H1 (cell line): ENCODE measurements around the gene CAP2. TPM values are rescaled to one million over a fixed set of nuclear protein-coding genes. Genes with fewer than 3 reads are reported as not detected.

Source experiments
- CTCF ChIA-PET: fragments of 300-600 bp; sonication (Branson Sonifier 250); formaldehyde crosslinking; loops from one replicate; lab custom pipeline; 2021; ENCODE audit not compliant: partially characterized antibody; lab: Charles Lee
- POLR2A ChIA-PET: fragments of 300-600 bp; sonication (Branson Sonifier 250); formaldehyde crosslinking; loops from one replicate; lab custom pipeline; 2021; ENCODE audit warnings: inconsistent platforms; ENCODE audit not compliant: partially characterized antibody; lab: Charles Lee
- DNase-seq, 2 experiments: peaks; one replicate each; pipeline versions ENCODE4 v3.0.0 to v3.0.0-alpha.2; 2010 to 2022; ENCODE audit warnings: low spot score in 2 of 2, low read depth in 1 of 2, mixed read lengths in 1 of 2
- FAIRE-seq: peaks from 2 replicates; lab custom pipeline; 2011; peaks lifted over from hg19 to GRCh38; lab: Jason Lieb, UNC
- H2AFZ ChIP-seq: 2 replicates; pipeline ENCODE4 v1.8.1; 2012; ENCODE audit warnings: low read length, inconsistent platforms
- H2AK5ac ChIP-seq: 2 replicates; pipeline ENCODE4 v1.6.1; 2013; ENCODE audit warnings: low read depth, low read length
- H2BK120ac ChIP-seq: replicated peaks from 2 replicates; pipeline ENCODE3; 2013; ENCODE audit warnings: low read depth, low read length, inconsistent platforms
- H2BK12ac ChIP-seq: 2 replicates; pipeline ENCODE4 v1.6.1; 2013; ENCODE audit warnings: low read depth, low read length
- H2BK15ac ChIP-seq: 2 replicates; pipeline ENCODE4 v1.6.1; 2013; ENCODE audit warnings: low read length
- H2BK20ac ChIP-seq: 2 replicates; pipeline ENCODE4 v1.6.1; 2013; ENCODE audit warnings: low read length
- H2BK5ac ChIP-seq: 2 replicates; pipeline ENCODE4 v1.6.1; 2013; ENCODE audit warnings: low read depth, low read length
- H3K14ac ChIP-seq: 2 replicates; pipeline ENCODE4 v1.6.1; 2013; ENCODE audit warnings: inconsistent platforms; ENCODE audit not compliant: insufficient read length
- H3K18ac ChIP-seq: 2 replicates; pipeline ENCODE4 v1.6.1; 2013; ENCODE audit warnings: low read length; ENCODE audit errors: extremely low read depth
- H3K23ac ChIP-seq: 2 replicates; pipeline ENCODE4 v1.6.1; 2013; ENCODE audit warnings: inconsistent platforms; ENCODE audit not compliant: insufficient read length
- H3K23me2 ChIP-seq: 2 replicates; pipeline ENCODE4 v1.6.1; 2013; ENCODE audit warnings: low read depth, low read length
- H3K27ac ChIP-seq: 2 replicates; pipeline ENCODE4 v1.6.1; 2011; ENCODE audit warnings: low read depth, low read length, inconsistent platforms
- H3K27me3 ChIP-seq, 4 experiments: replicated peaks in 1 of 4; 1 replicate in 1 of 4; 2 replicates in 3 of 4; pipeline versions ENCODE4 v1.6.1 to v1.8.1; 2011 to 2013; ENCODE audit warnings: low read length in 3 of 4, mild to moderate bottlenecking in 3 of 4, inconsistent platforms in 2 of 4, mixed read lengths in 2 of 4, moderate library complexity in 1 of 4; ENCODE audit not compliant: control insufficient read depth in 3 of 4, insufficient read depth in 3 of 4; ENCODE audit errors: extremely low read depth in 1 of 4
- H3K36me3 ChIP-seq, 4 experiments: 2 replicates each; pipeline versions ENCODE4 v1.6.1 to v1.8.1; 2011 to 2013; ENCODE audit warnings: mild to moderate bottlenecking in 4 of 4, low read length in 3 of 4, moderate library complexity in 2 of 4, control low read depth in 1 of 4, inconsistent platforms in 1 of 4; ENCODE audit not compliant: insufficient read depth in 4 of 4, control insufficient read depth in 2 of 4
- H3K4ac ChIP-seq: replicated peaks from 2 replicates; pipeline ENCODE3; 2013; ENCODE audit warnings: low read length, low read depth, mixed read lengths, inconsistent platforms; ENCODE audit not compliant: insufficient read length
- H3K4me1 ChIP-seq, 4 experiments: replicated peaks in 1 of 4; 1 replicate in 1 of 4; 2 replicates in 3 of 4; pipeline versions ENCODE4 v1.6.1 to v1.8.1; 2011 to 2013; ENCODE audit warnings: low read length in 3 of 4, inconsistent platforms in 2 of 4, mixed read lengths in 1 of 4; ENCODE audit not compliant: insufficient read depth in 4 of 4, control insufficient read depth in 3 of 4
- H3K4me2 ChIP-seq, 2 experiments: 2 replicates each; pipeline versions ENCODE4 v1.6.1 to v1.8.1; 2011 to 2013; ENCODE audit warnings: low read depth in 2 of 2, low read length in 2 of 2, control low read depth in 1 of 2, inconsistent platforms in 1 of 2, mild to moderate bottlenecking in 1 of 2; ENCODE audit not compliant: insufficient read depth in 1 of 2
- H3K4me3 ChIP-seq, 4 experiments: fragments of 200-600, 300-600 bp in 1 of 4; sonication (generic), shearing (Covaris generic), sonication (Bioruptor Twin) in 1 of 4; 2 replicates each; pipeline versions ENCODE4 v1.5.1 to v1.8.1; 2011 to 2016; ENCODE audit warnings: low read length in 4 of 4, low read depth in 3 of 4, control low read depth in 2 of 4, inconsistent platforms in 2 of 4, mild to moderate bottlenecking in 2 of 4, mixed read lengths in 1 of 4, moderate library complexity in 1 of 4; ENCODE audit not compliant: insufficient read depth in 2 of 4; ENCODE audit errors: extremely low read depth in 1 of 4
- H3K56ac ChIP-seq: replicated peaks from 2 replicates; pipeline ENCODE3; 2013; ENCODE audit warnings: low read depth, mild to moderate bottlenecking, mixed read lengths, low read length, inconsistent platforms; ENCODE audit not compliant: insufficient read length
- H3K79me1 ChIP-seq: 2 replicates; pipeline ENCODE4 v1.6.1; 2013; ENCODE audit warnings: low read depth, low read length, control low read depth
- H3K79me2 ChIP-seq, 2 experiments: 2 replicates each; pipeline versions ENCODE4 v1.6.1 to v1.8.1; 2012 to 2013; ENCODE audit warnings: low read length in 2 of 2, mild to moderate bottlenecking in 2 of 2, inconsistent platforms in 1 of 2; ENCODE audit not compliant: insufficient read depth in 2 of 2, control insufficient read depth in 1 of 2
- H3K9ac ChIP-seq, 4 experiments: replicated peaks in 1 of 4; 1 replicate in 1 of 4; 2 replicates in 3 of 4; pipeline versions ENCODE4 v1.6.1 to v1.8.1; 2011 to 2013; ENCODE audit warnings: low read depth in 3 of 4, low read length in 3 of 4, control low read depth in 2 of 4, mild to moderate bottlenecking in 2 of 4, moderate library complexity in 2 of 4, inconsistent platforms in 1 of 4; ENCODE audit errors: extremely low read depth in 1 of 4
- H3K9me3 ChIP-seq, 2 experiments: 2 replicates each; pipeline versions ENCODE4 v1.6.1 to v1.8.1; 2012 to 2013; ENCODE audit warnings: mild to moderate bottlenecking in 2 of 2, moderate library complexity in 2 of 2, control low read depth in 1 of 2, inconsistent platforms in 1 of 2, low read depth in 1 of 2, low read length in 1 of 2, mixed read lengths in 1 of 2; ENCODE audit not compliant: insufficient read depth in 2 of 2
- H4K20me1 ChIP-seq, 2 experiments: replicated peaks in 1 of 2; 2 replicates each; pipeline versions ENCODE3 to v1.8.1; 2011 to 2013; ENCODE audit warnings: inconsistent platforms in 2 of 2, low read length in 2 of 2, mild to moderate bottlenecking in 1 of 2; ENCODE audit not compliant: insufficient read depth in 2 of 2, control insufficient read depth in 1 of 2
- H4K5ac ChIP-seq: 2 replicates; pipeline ENCODE4 v1.6.1; 2013; ENCODE audit warnings: low read length, low read depth, mixed read lengths, inconsistent platforms; ENCODE audit not compliant: insufficient read length
- H4K8ac ChIP-seq: 2 replicates; pipeline ENCODE4 v1.8.0; 2013; ENCODE audit warnings: mild to moderate bottlenecking, moderate library complexity, low read length, inconsistent platforms; ENCODE audit not compliant: insufficient read depth; ENCODE audit errors: extremely low read depth
- H4K91ac ChIP-seq: replicated peaks from 2 replicates; pipeline ENCODE3; 2013; ENCODE audit warnings: low read length, mixed read lengths, inconsistent platforms; ENCODE audit not compliant: insufficient read length
- BACH1 ChIP-seq: IDR thresholded peaks from 2 replicates; pipeline ENCODE4 v1.6.1; 2012; ENCODE audit warnings: low read length, improper control_type of control experiment
- KDM4A ChIP-seq: IDR thresholded peaks from one replicate; pipeline ENCODE4 v1.7.1; 2012; ENCODE audit warnings: low read depth, mild to moderate bottlenecking, moderate library complexity, low read length, inconsistent platforms; ENCODE audit not compliant: severe bottlenecking
- SUZ12 ChIP-seq: fragments of 200-600 bp; sonication (generic); IDR thresholded peaks from 2 replicates; pipeline ENCODE4 v1.6.1; 2012; ENCODE audit warnings: mild to moderate bottlenecking, inconsistent platforms, low read length, moderate library complexity, mixed read lengths
- WGBS, 2 experiments: shearing (Covaris generic) in 1 of 2; methylation state at CpG; one replicate each; pipeline versions ENCODE4 v1.1.6 to v1.1.7; 2013 to 2015; ENCODE audit warnings: low lambda C conversion rate in 2 of 2, mixed read lengths in 2 of 2, inconsistent platforms in 1 of 2, low coverage in 1 of 2, missing lambda C conversion rate in 1 of 2; ENCODE audit not compliant: insufficient replicate concordance in 2 of 2, insufficient coverage in 1 of 2, insufficient read length in 1 of 2; ENCODE audit errors: extremely low coverage in 1 of 2, missing lambda C conversion rate in 1 of 2; 5-methylcytosine and 5-hydroxymethylcytosine counted together
- polyA plus RNA-seq, 7 experiments: library from polyadenylated mRNA; depleted of rRNA in 3 of 7; stranded (reverse) in 5 of 7; unstranded in 2 of 7; fragments of >200 nt in 5 of 7; fragments of 200-250 nt in 2 of 7; gene quantifications; 1 replicate in 5 of 7; 2 replicates in 1 of 7; 4 replicates in 1 of 7; pipeline versions ENCODE4 v1.2.1 to v1.2.3, GENCODE V29; 2011 to 2013; ENCODE audit warnings: missing spikeins in 2 of 7, mixed read lengths in 2 of 7
- total RNA-seq: library from RNA; stranded (reverse); fragmentation: NEBNext Ultra II Directional; extraction: Animal tissue kit (Norgen Biotek cat#: 25700); gene quantifications from 2 replicates; pipeline ENCODE4 v1.2.1, GENCODE V29; 2021

CAP2 gene
- total and polyA plus RNA-seq, 2 of the 8 experiments (the other 6 are each of a cell fraction or from before 2014, with no cell fraction given): 7.2 to 10.0 TPM

DNA sequence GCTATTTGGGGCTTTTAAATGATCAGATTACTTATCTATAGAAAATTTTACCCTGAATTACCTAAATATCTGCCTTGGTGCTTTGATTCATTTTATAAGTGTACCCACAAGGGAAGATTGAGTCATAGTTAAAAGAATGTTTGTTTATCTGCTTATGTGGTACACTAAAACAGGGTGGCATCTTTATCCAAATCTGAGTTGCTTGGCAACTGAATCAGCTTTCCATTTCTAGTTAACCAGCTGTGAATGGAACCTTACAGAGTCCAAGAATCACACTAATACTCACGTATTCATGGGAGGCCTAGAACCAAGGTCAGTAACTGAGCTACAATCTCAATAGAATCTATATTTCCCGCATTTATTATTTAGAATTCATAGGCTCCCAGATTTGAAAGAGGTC lies 44.0 kb upstream of the CAP2 start:
- CTCF ChIA-PET: no interaction called here
- FAIRE-seq: no peak

More for the DNA sequence above, 44.0 kb upstream of the CAP2 start:
- H3K27me3 ChIP-seq: no peaks in the 10 kb centered on the region
- POLR2A ChIA-PET: no interaction called here
- H3K23me2 ChIP-seq: no peaks in the 10 kb centered on the region
- no peak overlapping the region for H2BK5ac ChIP-seq
- no peaks in the 10 kb centered on the region for H4K20me1 ChIP-seq
- H3K14ac ChIP-seq: no peak overlapping the region
- H2BK120ac ChIP-seq: no peak overlapping the region
- H3K4me1 ChIP-seq: no peaks in the 10 kb centered on the region
- no peak overlapping the region for H2BK15ac ChIP-seq
- H2BK20ac ChIP-seq: no peak overlapping the region
- no peaks in the 10 kb centered on the region for H3K79me2 ChIP-seq
- no peak overlapping the region for H2AFZ ChIP-seq
- H4K91ac ChIP-seq: no peak overlapping the region
- no peak overlapping the region for H3K4me3 ChIP-seq
- no peak overlapping the region for H3K9ac ChIP-seq
- no peak overlapping the region for H3K18ac ChIP-seq
- DNase-seq: no peak
- no peaks in the 10 kb centered on the region for H3K36me3 ChIP-seq
- H3K27ac ChIP-seq: no peak overlapping the region
- H3K4ac ChIP-seq: no peak overlapping the region
- H3K56ac ChIP-seq: no peak overlapping the region
- H3K4me2 ChIP-seq: no peak overlapping the region
- H3K23ac ChIP-seq: no peak overlapping the region
- no peak overlapping the region for H4K8ac ChIP-seq
- 89% methylated on average over 2 of the region's 2 CpGs; no CpG with 5 or more reads in 1 of the 2 experiments for WGBS, 2 experiments
- no peak overlapping the region for H2BK12ac ChIP-seq
- H4K5ac ChIP-seq: no peak overlapping the region
- TF ChIP-seq SUZ12: no peak
- no peak for TF ChIP-seq BACH1
- TF ChIP-seq KDM4A: no peak
- no peak overlapping the region for H2AK5ac ChIP-seq
- no peaks in the 10 kb centered on the region for H3K79me1 ChIP-seq
- H3K9me3 ChIP-seq: no peaks in the 10 kb centered on the region
